ENCODE results near the gene PRR5L.

The PRR5L gene

DNA sequence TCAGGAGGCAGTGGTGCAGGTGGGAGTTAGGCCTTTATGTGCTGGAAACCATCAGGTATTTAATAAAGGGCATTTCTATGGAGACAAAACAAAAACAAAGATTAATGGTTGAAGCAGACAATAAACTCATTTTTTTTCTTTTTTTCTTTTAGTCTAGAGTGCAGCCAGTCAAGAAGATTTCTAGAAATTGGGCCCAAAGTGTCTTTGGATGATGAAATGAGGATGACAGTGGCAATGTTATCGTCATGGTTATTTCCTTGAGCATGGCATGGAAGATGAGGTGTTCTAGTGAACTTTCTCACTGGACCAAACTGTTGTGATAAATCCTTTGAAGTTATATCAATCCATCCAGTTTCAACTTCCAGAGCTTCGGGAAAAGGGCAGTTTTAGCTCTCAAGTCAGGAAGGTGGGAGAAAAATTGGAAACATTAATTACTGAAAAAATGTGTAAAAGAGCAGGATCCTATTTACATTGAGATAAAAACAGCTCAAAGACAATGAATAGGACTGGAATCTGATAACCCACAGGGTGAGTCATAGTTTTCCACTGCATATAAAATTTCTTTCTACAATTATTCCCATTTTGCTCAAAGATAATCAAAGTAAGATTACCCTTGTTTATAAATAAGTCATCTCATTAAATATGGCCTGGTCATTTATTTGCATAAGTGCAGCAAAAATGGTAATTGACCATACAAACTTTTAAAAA lies 33.0 kb downstream of the PRR5L start:
- no peak for DNase-seq

DNA sequence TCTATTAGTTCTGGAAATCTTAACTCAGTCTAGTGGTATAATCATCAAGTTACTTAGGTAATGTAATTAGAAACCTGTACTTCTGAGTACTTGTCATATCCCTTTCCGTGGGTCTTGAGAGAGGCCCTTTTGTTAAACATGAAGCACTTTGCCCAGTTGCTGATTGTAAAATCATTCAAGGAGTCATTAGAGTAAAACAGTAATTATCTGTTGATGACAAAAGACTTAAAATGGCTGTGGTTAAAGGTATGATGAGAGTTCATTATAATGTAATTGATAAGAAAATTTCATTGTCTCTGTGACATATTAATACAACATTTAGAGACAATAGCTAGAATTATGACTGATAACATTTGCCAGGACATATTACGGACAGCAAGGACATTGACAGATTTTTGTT lies 34.3 kb downstream of the PRR5L start:
- DNase-seq = peak; percentile 70

DNA sequence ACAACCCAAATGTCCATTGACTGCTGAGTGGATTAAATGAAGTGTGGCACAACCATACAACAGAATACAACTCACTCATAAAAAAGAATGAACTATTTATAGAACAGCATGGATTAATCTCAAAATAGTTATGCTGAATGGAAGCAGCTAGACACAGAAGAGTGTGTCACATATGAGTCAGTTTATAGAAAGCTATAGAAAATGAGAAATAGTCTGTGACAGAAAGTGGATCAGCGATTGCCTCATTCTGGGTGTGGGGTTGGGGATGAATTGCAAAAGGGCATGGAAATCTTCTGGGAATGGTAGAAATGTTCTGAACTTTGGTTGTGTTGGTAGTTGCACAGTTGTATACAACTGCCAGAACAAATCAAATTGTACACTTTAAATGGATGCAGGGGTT lies 37.4 kb downstream of the PRR5L start:
- DNase-seq = no peak

DNA sequence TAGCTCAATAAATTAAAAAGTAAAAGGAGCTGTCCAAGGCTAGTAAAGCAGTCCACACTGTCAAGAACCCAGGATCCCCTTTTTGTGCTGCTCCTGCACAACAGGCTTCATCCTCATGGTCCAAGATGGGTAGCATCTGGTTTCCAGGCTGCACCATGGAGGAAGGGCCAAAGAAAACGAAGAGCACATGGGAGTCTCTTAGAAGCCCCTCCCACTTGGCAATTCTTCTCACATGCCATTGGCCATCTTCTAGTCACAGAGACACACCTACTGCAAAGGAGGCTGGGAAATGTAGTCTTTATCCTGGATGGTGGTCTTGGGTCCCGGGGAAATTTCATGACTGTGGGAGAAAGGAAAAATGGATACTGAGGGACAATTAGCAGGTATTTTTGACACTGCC lies 37.8 kb downstream of the PRR5L start:
- DNase-seq = no peak

- no peak for DNase-seq
These were observed 43.8 kb downstream of the PRR5L start for GRCh38 chr11:36339888-36340287.

DNA sequence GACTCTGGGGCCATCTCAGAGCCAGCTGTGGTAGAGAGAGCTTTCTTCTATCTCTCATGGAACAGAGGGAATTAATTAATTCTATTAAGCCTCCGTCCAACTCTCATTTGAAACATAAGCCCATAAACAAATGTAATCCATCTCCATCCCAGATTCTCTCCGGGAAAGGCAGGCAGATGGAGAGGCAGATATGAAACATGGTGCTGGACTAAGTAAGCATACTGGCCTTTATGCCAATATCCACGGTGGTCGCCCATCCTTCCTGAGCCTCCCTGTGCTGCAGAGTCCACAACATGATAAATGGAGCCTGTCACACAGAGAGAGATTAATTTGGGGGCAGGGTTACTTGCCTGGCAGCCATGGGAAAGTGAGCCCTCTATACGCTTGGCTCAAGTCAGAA lies 44.8 kb downstream of the PRR5L start:
- DNase-seq = no peak

GRCh38 chr11:36341915-36342314 lies 45.8 kb downstream of the PRR5L start:
- DNase-seq = no peak

GRCh38 chr11:36342327-36342726 lies 46.2 kb downstream of the PRR5L start:
- no peak for DNase-seq

GRCh38 chr11:36343436-36343835 lies 47.3 kb downstream of the PRR5L start:
- no peak for DNase-seq

DNA sequence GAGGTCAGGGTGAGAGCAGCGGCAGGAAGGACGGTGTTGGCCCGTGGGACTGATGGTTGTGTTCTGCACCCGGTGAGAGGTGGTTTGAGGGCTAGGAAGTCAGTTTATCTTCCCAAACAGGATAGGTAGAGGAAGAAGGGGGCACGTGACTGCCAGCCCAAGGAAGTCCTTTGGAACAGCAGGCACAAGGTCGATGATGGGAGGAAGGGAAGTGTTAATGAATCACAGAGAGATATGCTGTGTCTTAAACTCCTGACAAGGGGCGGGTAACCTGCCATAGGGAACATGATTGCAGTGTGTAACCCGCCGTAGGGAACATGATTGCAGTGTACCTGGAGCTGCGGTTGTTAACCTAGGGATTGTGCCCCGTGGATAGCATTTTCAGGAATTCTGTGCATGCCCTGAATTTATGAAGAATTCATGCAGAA lies 49.0 kb downstream of the PRR5L start:
- no peak for DNase-seq

DNA sequence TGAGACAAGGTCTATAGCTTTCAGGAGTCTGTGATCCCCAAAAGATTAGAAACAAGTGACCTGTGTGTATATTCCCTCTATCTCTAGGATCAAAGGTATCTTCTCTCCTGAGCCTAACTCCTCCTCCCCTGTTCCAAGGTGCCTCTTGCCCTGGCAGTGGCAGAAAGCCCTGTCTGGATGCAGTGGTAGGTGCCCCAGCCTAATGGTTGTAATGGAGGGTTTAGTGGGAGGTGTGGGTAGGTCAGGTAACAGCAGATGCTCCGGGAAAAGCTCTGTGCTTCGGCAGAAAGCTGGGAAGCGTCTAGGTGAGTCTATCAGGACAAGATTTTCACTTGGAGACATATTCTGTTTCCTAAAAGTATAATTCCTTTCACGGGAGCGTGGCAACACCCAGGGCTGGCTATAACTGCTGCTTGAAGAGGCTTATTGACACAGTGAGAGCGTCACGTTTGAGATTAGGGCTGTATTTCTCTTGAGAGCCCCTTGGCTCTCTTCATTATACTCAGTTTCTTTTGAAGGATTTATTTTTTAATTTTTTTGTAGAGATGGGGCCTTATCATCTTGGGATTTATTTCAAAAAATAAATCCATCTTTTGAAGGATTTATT lies 49.5 kb downstream of the PRR5L start:
- no peak for DNase-seq

DNA sequence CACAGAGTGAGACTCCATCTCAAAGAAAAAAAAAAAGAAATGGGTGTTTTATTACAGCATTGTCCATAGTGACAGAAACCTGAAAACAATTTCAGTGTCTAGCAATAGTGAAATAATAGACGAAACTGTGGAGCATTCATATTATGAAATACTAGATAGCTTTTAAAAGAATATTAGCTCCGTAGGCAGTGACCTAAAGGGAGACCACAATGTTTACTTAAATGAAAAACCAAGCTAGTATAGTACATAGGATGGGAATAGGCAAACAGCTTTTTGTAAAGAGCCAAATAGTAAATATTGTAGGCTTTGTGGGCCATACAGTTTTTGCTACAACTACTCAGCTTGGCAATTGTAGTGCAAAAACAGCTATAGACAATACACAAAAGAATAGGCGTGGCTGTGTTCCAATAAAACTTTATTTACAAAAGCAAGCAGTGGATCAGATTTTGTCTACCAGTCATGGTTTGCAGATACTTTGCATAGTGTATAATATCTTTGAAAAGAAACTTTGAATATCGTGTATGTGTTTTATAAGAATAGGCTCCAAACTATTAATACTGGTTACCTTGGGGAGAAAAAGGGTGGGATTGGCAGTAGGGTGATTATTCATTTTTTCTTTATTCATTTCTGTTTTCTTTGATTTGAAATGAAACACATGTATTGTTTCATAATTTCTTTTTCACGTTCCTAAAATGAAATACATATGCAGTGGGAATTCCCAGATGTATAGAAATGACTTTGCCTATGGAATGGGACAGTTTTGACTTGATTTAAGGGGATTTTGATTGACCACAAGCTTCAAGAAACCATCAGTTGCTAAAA lies 50.7 kb downstream of the PRR5L start:
- DNase-seq = no peak

DNA sequence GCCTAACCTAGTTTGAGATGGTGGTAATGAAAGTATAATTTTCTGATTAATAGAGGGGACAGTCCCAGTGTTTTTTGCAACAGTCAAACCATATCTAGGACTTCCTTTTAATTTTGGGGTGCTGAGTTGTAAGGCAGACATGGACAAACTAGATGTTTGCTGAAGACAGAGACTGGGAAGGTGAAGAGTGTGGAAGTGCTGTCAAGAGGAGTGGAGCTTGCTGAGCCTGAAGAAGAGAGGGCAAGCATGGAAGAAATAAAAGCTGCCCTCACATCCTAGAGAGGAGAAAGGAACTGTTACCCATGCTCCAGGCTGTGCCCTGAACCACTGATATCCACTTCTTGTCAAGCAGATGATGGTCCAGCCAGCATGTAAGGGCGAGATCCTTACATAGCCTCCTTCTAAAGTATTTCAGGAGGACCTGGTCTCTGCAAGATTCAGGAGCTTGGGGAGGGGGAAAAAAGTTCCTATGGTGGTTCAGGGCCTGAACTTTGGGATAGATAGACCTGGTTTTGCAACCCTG lies 51.4 kb downstream of the PRR5L start:
- DNase-seq = no peak

GRCh38 chr11:36349351-36350136 lies 53.5 kb downstream of the PRR5L start:
- no peak for DNase-seq

DNA sequence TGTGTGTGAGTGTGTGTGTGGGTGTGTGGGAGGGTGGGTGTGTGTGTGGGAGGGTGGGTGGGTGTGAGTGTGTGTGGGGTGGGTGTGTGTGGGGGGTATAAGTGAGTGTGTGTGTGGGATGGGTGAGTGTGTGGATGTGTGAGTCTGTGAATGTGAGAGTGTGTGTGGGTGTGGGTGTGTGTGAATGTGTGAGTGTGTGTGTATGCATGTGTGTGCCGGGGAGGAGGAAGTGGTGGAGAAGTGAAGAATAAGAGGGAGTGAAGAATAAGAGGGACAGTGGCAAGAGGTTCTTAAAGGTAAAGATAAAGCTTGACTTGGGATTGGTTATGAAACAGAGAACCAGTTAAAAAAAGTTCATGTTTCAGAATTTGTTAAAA lies 54.0 kb downstream of the PRR5L start:
- no peak for DNase-seq

GRCh38 chr11:36352922-36353321 lies 56.8 kb downstream of the PRR5L start:
- DNase-seq = no peak

- DNase-seq = no peak
These were observed 58.3 kb downstream of the PRR5L start for GRCh38 chr11:36354221-36355003.

- DNase-seq = no peak
These were observed 60.1 kb downstream of the PRR5L start for GRCh38 chr11:36356201-36356600.

- DNase-seq = no peak
These were observed 61.7 kb downstream of the PRR5L start for GRCh38 chr11:36357831-36358230.

- DNase-seq = no peak
These were observed 62.3 kb downstream of the PRR5L start for GRCh38 chr11:36358436-36358835.

DNA sequence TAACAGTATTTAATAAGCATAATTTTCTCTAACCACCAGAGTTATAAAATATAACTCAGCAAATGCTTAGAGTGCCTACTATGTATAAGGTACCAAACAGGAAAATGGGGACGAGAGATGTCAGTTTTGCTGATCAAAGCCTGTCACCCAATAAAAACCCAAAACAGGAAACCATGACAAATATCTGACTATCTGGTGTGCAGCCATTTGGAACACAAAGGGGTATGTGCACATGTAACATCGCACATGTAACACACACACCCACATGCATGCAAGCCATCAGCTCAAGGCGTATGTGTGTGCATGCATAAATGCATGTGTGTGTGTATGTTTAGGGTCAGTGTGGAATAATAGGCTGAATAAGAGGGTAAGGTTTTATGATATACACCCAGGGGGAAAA lies 64.2 kb downstream of the PRR5L start:
- DNase-seq = no peak

DNA sequence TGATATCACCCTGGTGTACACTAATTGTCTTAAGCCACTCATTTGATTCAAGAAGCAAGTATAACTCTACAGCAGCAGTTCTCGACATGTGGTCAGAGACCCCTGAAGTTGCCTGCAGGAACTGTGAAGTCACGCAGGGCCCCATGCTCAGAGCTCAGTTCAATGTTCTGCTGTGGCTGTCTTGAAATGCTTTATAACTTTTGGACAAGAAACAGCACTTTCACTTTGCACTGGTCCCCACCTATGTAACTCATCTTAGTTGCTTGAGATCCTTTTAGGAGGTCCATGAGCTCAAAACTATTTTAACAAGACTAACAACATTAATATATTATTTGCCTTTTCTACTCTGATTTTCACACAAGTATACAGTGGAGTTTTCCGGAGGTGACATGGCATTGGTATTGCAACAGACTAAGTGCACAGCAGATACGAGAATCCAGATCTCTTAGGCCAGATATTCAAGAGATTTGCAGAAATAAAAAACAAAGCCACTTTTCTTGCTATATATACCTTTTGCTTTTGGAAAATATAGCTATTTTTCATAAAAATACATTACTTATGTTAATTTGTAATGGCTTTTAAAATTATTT lies 64.8 kb downstream of the PRR5L start:
- no peak for DNase-seq

All from DMS79 treated with DMSO at 0.1 percent for 48 hours (cell line).